ENCODE measurements around the gene ZBTB43. TPM values are rescaled to one million over a fixed set of nuclear protein-coding genes. Genes with fewer than 3 reads are reported as not detected.

Gene ZBTB43
- total and polyA plus RNA-seq, 4 donors, result 2.6 to 7.1 (median 5.0) TPM

- TF ChIP-seq CTCF (IDR thresholded peaks at IDR 0.05; ENCODE audit: low read depth, low read length, missing input control), result no peak
- TF ChIP-seq HNF4G (IDR thresholded peaks at IDR 0.05), result no peak
These were observed 38.3 kb downstream of the ZBTB43 start (continued) for GRCh38 chr9:126842977-126843799.

- H3K27ac ChIP-seq (ENCODE audit: low read depth in 1 of 2, low read length in 2 of 2), result no peak overlapping the region
- H3K36me3 ChIP-seq (ENCODE audit: control insufficient read depth in 4 of 4, insufficient read depth in 3 of 4, low read depth in 1 of 4, low read length in 3 of 4), result peaks cover 0 to 2% (median under 1%) of the 10 kb centered on the region in 4 donors
- 64% methylated on average over 5 of the region's 5 CpGs for WGBS
- H3K9me3 ChIP-seq (ENCODE audit: control insufficient read depth in 4 of 4, low read length in 3 of 4), result no peaks in the 10 kb centered on the region
- no peak overlapping the region for H3K4me3 ChIP-seq (ENCODE audit: low read depth in 1 of 3, low read length in 3 of 3)
- H3K9ac ChIP-seq (ENCODE audit: low read depth in 1 of 2, low read length in 2 of 2), result no peak overlapping the region
- TF ChIP-seq TAF1 (conservative IDR thresholded peaks at IDR 0.05) (no peak), MAX (IDR thresholded peaks at IDR 0.05) (no peak), ZBTB33 (IDR thresholded peaks at IDR 0.05) (no peak), RXRA (IDR thresholded peaks at IDR 0.05) (no peak), JUND (IDR thresholded peaks at IDR 0.05) (no peak), REST (IDR thresholded peaks at IDR 0.05) (no peak), YY1 (IDR thresholded peaks at IDR 0.05) (no peak), HNF4A (conservative IDR thresholded peaks at IDR 0.05) (no peak), CTCF (IDR thresholded peaks at IDR 0.05; ENCODE audit: low read depth, low read length, missing input control) (no peak), FOXA1 (IDR thresholded peaks at IDR 0.05) (no peak), RAD21 (IDR thresholded peaks at IDR 0.05) (no peak), EGR1 (IDR thresholded peaks at IDR 0.05; ENCODE audit: low read depth in 2 of 2) (no peak), ATF3 (IDR thresholded peaks at IDR 0.05) (no peak)
- no peak for DNase-seq (ENCODE audit: low spot score)
- no peaks in the 10 kb centered on the region for H3K27me3 ChIP-seq (ENCODE audit: control insufficient read depth in 4 of 4, insufficient read depth in 4 of 4, low read length in 3 of 4)
- H3K4me1 ChIP-seq (ENCODE audit: control insufficient read depth in 4 of 4, insufficient read depth in 4 of 4, low read length in 3 of 4), result no peaks in the 10 kb centered on the region
These were observed 39.2 kb downstream of the ZBTB43 start for GRCh38 chr9:126844085-126844484.
